ENCODE data around the gene MYO1B. TPM values are rescaled to one million over a fixed set of nuclear protein-coding genes. Genes with fewer than 3 reads are reported as not detected.

The MYO1B gene
- total and polyA plus RNA-seq, 2 of the 8 experiments (the other 6 are each of a cell fraction or from before 2014, with no cell fraction given): 15.5 to 61.2 TPM

DNA sequence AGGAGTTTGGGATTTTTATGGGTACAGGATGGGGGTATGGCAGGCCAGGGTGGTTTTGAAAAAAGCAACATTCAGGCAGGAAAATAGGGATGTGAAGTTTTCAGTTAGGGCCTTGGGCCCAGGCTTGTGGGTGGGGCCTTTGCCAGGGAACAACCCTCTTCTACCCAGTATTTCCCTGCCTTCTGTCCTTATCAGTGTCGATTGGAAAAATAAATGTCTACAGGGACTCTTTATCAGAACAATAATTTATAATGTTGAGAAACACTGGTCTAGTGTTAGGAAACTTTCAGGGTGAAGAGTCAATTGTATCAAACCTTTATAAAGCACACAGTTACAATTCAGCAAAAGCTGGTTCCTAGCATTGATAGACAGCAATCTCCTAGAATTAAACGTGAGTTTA, 218.6 kb downstream of the MYO1B start:
- Histone ChIP-seq H3K79me1 (ENCODE audit: low read depth, low read length) (no peaks in the 10 kb centered on the region), H3K18ac (ENCODE audit: extremely low read depth, low read length) (no peak overlapping the region), H3K23ac (ENCODE audit: insufficient read length) (no peak overlapping the region), H3K36me3 (ENCODE audit: control insufficient read depth in 2 of 4, insufficient read depth in 4 of 4, low read length in 3 of 4) (no peaks in the 10 kb centered on the region), H2BK15ac (ENCODE audit: low read length) (no peak overlapping the region), H2AK5ac (ENCODE audit: low read depth, low read length) (no peak overlapping the region), H3K23me2 (ENCODE audit: low read depth, low read length) (no peaks in the 10 kb centered on the region), H2BK5ac (ENCODE audit: low read depth, low read length) (no peak overlapping the region), H3K4me3 (ENCODE audit: extremely low read depth in 1 of 4, insufficient read depth in 2 of 4, low read depth in 3 of 4, low read length in 4 of 4) (no peak overlapping the region), H4K20me1 (replicated peaks in 1 of 2; ENCODE audit: control insufficient read depth in 1 of 2, insufficient read depth in 2 of 2, low read length in 2 of 2) (no peaks in the 10 kb centered on the region), H2BK20ac (ENCODE audit: low read length) (no peak overlapping the region), H3K79me2 (ENCODE audit: control insufficient read depth in 1 of 2, insufficient read depth in 2 of 2, low read length in 2 of 2) (no peaks in the 10 kb centered on the region), H3K14ac (ENCODE audit: insufficient read length) (no peak overlapping the region), H3K4me2 (ENCODE audit: insufficient read depth in 1 of 2, low read depth in 2 of 2, low read length in 2 of 2) (no peak overlapping the region), H3K27ac (ENCODE audit: low read depth, low read length) (no peak overlapping the region), H4K91ac (replicated peaks; ENCODE audit: insufficient read length, low read length) (no peak overlapping the region), H4K8ac (ENCODE audit: extremely low read depth, insufficient read depth, low read length) (no peak overlapping the region), H3K56ac (replicated peaks; ENCODE audit: insufficient read length, low read depth, low read length) (no peak overlapping the region), H3K27me3 (replicated peaks in 1 of 4; ENCODE audit: control insufficient read depth in 3 of 4, extremely low read depth in 1 of 4, insufficient read depth in 3 of 4, low read length in 3 of 4) (no peaks in the 10 kb centered on the region; a peak in 1 of 7 replicates), H3K4ac (replicated peaks; ENCODE audit: insufficient read length, low read depth, low read length) (no peak overlapping the region), H2AFZ (ENCODE audit: low read length) (no peak overlapping the region), H3K9ac (replicated peaks in 1 of 4; ENCODE audit: extremely low read depth in 1 of 4, low read depth in 3 of 4, low read length in 3 of 4) (no peak overlapping the region), H3K9me3 (ENCODE audit: insufficient read depth in 2 of 2, low read depth in 1 of 2, low read length in 1 of 2) (no peaks in the 10 kb centered on the region), H3K4me1 (replicated peaks in 1 of 4; ENCODE audit: control insufficient read depth in 3 of 4, insufficient read depth in 4 of 4, low read length in 3 of 4) (no peaks in the 10 kb centered on the region), H2BK120ac (replicated peaks; ENCODE audit: low read depth, low read length) (no peak overlapping the region), H2BK12ac (ENCODE audit: low read depth, low read length) (no peak overlapping the region), H4K5ac (ENCODE audit: insufficient read length, low read depth, low read length) (no peak overlapping the region)
- TF ChIP-seq RAD21 (IDR thresholded peaks at IDR 0.05 in 1 of 2, conservative IDR thresholded peaks at IDR 0.05 in 1 of 2; ENCODE audit: low read depth in 2 of 2, low read length in 2 of 2) (no peak), KDM4A (IDR thresholded peaks at IDR 0.05; ENCODE audit: low read depth, low read length, severe bottlenecking) (no peak)
- ChIA-PET POLR2A (ENCODE audit: partially characterized antibody) (no interaction called here), CTCF (ENCODE audit: partially characterized antibody) (interaction anchor here (1.1 to 1.9 kb wide), 2 partner anchors 17 to 76 kb away, joined by 5 read pairs; no protein-coding TSS in a partner anchor)
- 76% methylated on average over 2 of the region's 2 CpGs; no CpG with 5 or more reads in 1 of the 2 experiments for WGBS, 2 experiments (ENCODE audit: extremely low coverage in 1 of 2, insufficient coverage in 1 of 2, insufficient read length in 1 of 2, insufficient replicate concordance in 2 of 2, low coverage in 1 of 2, low lambda C conversion rate in 2 of 2, missing lambda C conversion rate in 1 of 2)
- FAIRE-seq (no peak), DNase-seq (ENCODE audit: low read depth in 1 of 2, low spot score in 2 of 2) (no peak)

Data from H1 (cell line).